Measurements from ENCODE around the gene MYL12B. TPM values are rescaled to one million over a fixed set of nuclear protein-coding genes. Genes with fewer than 3 reads are reported as not detected.
A peak's percentile ranks its signal among the peaks of the same experiment; 100 is the strongest.

Gene MYL12B
- total and polyA plus RNA-seq, 11 donors = 185 to 462 (median 223) TPM

DNA sequence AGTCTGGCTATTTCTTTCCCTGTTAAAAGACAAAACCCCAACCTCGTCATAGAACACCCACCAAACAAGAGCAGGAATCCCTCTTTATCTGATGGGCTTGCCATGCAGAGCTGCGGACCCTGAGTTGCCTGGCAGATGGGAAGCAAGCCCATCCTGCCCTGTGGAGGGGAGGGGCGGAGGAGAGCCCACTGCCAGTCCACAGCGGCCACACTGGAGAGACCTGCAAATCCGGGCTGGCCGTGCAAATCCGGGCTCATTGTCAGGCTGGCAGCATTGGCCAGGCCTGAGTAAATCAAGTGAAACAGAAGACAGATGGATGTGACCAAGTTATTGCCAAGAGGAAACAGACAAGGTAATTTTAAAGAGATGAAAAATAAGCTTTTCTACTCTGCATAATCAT, 22.0 kb downstream of the MYL12B start:
- no peak for ATAC-seq
- DNase-seq = no peak
- intact Hi-C loops (cut with DNase I) = loop anchor here (2.0 to 10.0 kb wide), 17 partner anchors 163 to 713 kb away; partner anchors contain the start of gene TGIF1 (in 1 of the 10)
- peaks cover 0 to 22% (median 9%) of the 10 kb centered on the region in 12 donors for H3K4me1 ChIP-seq
- H3K9me3 ChIP-seq = no peaks in the 10 kb centered on the region
- no peak overlapping the region for H3K4me3 ChIP-seq
- no peaks in the 10 kb centered on the region for H3K27me3 ChIP-seq
- 79 to 88% (median 80%) methylated on average over 7 of the region's 7 CpGs for WGBS, 4 donors
- TF ChIP-seq, protein P1, sequence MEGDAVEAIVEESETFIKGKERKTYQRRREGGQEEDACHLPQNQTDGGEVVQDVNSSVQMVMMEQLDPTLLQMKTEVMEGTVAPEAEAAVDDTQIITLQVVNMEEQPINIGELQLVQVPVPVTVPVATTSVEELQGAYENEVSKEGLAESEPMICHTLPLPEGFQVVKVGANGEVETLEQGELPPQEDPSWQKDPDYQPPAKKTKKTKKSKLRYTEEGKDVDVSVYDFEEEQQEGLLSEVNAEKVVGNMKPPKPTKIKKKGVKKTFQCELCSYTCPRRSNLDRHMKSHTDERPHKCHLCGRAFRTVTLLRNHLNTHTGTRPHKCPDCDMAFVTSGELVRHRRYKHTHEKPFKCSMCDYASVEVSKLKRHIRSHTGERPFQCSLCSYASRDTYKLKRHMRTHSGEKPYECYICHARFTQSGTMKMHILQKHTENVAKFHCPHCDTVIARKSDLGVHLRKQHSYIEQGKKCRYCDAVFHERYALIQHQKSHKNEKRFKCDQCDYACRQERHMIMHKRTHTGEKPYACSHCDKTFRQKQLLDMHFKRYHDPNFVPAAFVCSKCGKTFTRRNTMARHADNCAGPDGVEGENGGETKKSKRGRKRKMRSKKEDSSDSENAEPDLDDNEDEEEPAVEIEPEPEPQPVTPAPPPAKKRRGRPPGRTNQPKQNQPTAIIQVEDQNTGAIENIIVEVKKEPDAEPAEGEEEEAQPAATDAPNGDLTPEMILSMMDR (IDR thresholded peaks at IDR 0.05) = no peak
- TF ChIP-seq POLR2A (IDR thresholded peaks at IDR 0.05) = no peak
- H3K36me3 ChIP-seq = peaks cover 0 to 5% (median 1%) of the 10 kb centered on the region in 9 donors
- H3K27ac ChIP-seq = peak overlapping the region in 2 of 12 donors; percentile 13 to 56

DNA sequence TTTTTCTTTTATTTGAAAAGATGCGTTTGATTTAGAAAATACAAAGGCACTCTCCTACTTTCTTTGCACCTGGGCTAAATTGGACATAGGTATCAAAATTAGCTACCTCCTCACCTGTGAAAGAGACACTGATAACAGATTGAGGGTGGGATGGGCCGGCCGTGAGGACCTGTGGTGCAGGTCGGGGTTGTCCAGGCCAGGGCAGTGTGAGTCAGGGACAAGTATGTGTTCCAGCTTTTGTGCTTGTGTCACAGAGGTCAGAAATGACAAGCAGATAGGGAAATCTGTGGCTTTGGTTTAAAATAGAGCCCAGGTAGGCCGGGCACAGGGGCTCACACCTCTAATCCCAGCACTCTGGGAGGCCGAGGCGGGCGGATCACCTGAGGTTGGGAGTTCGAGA, 22.6 kb downstream of the MYL12B start:
- TF ChIP-seq, protein P1 (IDR thresholded peaks at IDR 0.05) = no peak
- TF ChIP-seq POLR2A (IDR thresholded peaks at IDR 0.05) = no peak
- ATAC-seq (no peak), DNase-seq (no peak)
- no peaks in the 10 kb centered on the region for H3K9me3 ChIP-seq
- 93 to 96% (median 95%) methylated on average over 9 of the region's 9 CpGs for WGBS, 4 donors
- H3K36me3 ChIP-seq = no peaks in the 10 kb centered on the region
- H3K4me3 ChIP-seq = no peak overlapping the region
- H3K4me1 ChIP-seq = peaks cover 0 to 22% (median 9%) of the 10 kb centered on the region in 12 donors
- H3K27me3 ChIP-seq = no peaks in the 10 kb centered on the region
- H3K27ac ChIP-seq = no peak overlapping the region
- intact Hi-C loops (cut with DNase I) = loop anchor here (2.0 to 10.0 kb wide), 15 partner anchors 163 to 713 kb away; partner anchors contain the start of gene TGIF1 (in 1 of the 10)

DNA sequence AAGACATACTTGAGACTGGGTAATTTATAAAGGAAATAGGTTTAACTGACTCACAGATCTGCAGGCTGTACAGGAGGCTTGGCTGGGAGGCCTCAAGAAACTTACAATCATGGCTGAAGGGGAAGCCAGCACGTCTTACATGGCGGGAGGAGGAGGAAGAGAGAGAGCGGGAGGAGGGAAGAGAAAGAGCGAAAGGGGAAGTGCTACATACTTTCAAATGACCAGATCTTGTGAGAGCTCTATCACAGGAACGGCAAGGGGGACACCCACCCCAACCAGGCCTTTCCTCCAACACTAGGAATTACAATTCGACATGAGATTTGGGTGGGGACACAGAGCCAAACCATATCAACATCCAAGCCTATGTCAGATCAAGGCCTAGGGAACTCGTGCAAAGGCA, 24.2 kb downstream of the MYL12B start:
- H3K27ac ChIP-seq = no peak overlapping the region
- peaks cover 0 to 22% (median 9%) of the 10 kb centered on the region in 12 donors for H3K4me1 ChIP-seq
- DNase-seq (no peak), ATAC-seq (no peak)
- 81 to 93% (median 86%) methylated on average over 7 of the region's 7 CpGs for WGBS, 4 donors
- intact Hi-C loops (cut with DNase I) = loop anchor here in 5 of 10 donors (5.0 to 10.0 kb wide), 4 partner anchors 306 to 709 kb away; no protein-coding TSS in a partner anchor
- TF ChIP-seq POLR2A (IDR thresholded peaks at IDR 0.05) = no peak
- TF ChIP-seq, protein P1 (IDR thresholded peaks at IDR 0.05) = no peak
- peaks cover 0 to 3% (median 0%) of the 10 kb centered on the region in 12 donors for H3K9me3 ChIP-seq
- no peaks in the 10 kb centered on the region for H3K27me3 ChIP-seq
- H3K36me3 ChIP-seq = no peaks in the 10 kb centered on the region
- H3K4me3 ChIP-seq = no peak overlapping the region

DNA sequence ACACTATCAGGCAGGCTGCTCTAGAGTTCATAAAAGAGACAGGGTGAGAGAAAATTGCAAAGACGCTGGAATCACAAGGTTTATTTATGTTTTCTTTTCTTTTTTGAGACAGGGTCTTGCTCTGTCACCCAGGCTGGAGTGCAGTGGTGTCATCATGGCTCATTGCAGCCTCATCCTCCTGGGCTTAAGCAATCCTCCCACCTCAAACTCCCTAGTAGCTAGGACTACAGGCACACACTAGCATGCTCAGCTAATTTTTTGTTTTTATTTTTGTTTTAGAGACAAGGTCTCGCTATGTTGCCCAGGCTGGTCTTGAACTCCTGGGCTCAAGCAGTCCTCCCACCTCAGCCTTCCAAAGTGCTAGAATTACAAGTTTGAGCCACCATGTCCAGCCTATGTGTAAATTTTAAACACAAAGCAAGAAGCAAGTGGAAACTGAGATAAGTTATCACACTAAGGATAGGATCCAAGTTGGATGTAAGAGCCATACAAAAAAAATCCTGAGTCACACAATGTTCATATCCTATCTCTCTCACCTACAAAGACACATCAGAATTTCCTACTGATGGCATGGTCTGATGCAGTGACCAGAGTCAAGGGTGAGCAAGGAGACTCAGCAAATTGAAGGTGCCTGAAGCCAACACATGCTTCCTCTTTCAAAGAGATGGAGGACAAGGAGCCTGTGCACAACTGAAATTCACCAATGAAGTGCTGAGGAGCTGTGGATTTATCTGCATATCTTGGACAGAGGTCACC, 31.4 kb downstream of the MYL12B start:
- ATAC-seq (no peak), DNase-seq (no peak)
- H3K4me1 ChIP-seq = peaks cover 0 to 12% (median 3%) of the 10 kb centered on the region in 12 donors
- no peak overlapping the region for H3K4me3 ChIP-seq
- 83 to 92% (median 87%) methylated on average over 2 of the region's 2 CpGs for WGBS, 4 donors
- no peaks in the 10 kb centered on the region for H3K36me3 ChIP-seq
- peaks cover 0 to 4% (median 0%) of the 10 kb centered on the region in 9 donors for H3K27me3 ChIP-seq
- H3K9me3 ChIP-seq = peaks cover 0 to 11% (median 0%) of the 10 kb centered on the region in 12 donors
- H3K27ac ChIP-seq = no peak overlapping the region
- intact Hi-C loops (cut with DNase I) = no loop called here
- TF ChIP-seq, protein P1 (IDR thresholded peaks at IDR 0.05) = no peak
- no peak for TF ChIP-seq POLR2A (IDR thresholded peaks at IDR 0.05)
